ENCODE measurements around the gene SYT7.
A peak's percentile ranks its signal among the peaks of the same experiment; 100 is the strongest.

Gene SYT7

DNA sequence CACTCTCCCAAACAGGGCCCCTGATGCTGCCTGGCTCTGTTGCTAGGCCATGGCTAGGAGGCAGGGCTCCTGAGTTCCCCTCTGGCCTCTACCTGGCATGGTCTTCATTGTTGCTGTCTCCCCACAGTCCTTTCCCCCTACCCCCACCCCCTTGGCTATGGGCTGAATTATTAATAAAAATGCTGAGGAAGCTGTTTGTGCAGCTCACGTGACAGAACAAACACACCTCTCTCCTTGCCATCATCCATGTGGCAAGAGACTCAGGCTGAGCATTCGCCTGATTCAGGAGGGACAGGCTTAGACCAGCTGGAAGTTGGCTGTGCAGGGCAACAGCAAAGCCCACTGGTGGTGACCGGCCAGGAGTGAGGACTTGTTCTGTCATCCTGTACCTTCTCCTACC is 4.2 kb upstream of the SYT7 start:
- no peak for DNase-seq (ENCODE audit: low read depth in 2 of 2)

DNA sequence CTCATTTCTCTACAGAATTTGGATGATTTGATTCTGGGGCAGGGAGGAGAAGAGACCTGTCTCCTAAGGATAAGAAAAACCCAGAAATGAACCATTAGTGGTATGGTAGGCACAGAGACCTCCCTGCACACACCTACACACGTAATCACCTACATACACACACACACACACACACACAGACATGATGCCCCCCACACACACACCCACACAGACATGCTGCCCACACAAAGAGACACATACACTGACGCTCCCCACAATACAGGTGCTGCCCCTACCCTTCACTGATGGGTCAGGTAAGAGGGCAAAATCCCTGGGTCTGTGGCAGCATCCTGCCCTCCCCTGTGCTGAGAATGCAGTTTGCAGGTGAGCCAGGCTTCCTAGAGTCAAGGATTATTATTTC is 1.1 kb upstream of the SYT7 start:
- DNase-seq (ENCODE audit: low read depth in 2 of 2): no peak

DNA sequence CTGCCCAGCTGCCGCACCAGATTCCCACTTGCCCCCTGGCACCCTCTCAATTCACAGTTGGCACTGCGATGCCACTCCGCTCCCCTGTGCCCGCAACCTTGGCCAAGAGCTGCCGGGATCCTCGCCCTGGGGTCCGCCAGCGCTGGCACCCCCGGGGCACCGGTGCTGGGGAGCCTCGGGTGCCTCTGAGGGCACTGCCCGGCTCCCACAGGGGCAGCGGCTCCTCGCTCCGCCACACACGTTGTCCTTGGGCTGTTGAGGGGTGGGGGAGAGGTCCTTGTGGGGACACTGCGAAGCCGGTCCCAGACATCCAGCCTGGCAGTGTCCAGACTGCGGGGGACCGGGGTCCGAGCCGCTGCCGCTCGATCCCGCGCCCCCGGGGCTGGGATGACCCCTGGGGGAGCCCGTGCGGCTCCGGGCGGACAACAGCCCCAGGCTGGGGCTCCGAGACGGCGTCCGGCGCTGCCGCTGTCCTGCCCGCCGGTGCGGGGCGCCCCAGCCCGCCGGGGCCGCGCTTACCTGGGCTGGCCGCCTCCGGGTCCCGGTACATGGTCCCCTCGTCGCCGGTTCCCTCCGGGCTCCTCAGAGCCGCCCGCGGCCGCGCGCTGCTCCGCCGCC is 496 bp downstream of the SYT7 start:
- no peak for DNase-seq (ENCODE audit: low read depth in 2 of 2)

DNA sequence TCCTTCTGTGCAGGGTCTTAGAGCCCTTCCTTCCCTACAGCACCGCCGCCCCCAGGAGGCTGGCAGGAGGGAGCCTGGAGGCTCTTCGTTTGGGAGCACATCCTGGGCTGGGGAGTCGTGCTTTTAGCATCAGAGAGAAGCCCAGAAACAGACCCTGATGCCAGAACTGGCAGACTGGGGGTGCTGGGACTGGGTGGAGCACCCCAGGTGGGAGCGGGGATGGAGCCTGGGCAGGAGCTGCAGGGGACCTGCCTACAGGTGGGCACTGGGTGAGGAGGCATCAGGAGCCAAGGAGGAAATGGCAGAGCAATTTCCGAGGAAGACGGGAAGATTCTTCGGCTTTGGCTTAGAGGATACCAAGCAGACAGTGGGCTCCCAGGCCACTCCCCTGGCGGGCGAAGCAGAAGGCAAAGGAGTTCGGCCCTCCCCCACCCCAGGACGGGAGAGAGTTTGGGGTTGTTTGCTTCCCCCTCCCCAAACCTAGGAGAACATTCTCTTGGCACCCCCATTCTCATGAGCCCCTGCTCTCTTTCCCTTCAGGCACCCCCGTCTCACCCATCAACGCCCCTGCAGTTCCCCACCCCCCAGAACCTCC is 1.1 kb downstream of the SYT7 start:
- no peak for DNase-seq (ENCODE audit: low read depth in 2 of 2)

DNA sequence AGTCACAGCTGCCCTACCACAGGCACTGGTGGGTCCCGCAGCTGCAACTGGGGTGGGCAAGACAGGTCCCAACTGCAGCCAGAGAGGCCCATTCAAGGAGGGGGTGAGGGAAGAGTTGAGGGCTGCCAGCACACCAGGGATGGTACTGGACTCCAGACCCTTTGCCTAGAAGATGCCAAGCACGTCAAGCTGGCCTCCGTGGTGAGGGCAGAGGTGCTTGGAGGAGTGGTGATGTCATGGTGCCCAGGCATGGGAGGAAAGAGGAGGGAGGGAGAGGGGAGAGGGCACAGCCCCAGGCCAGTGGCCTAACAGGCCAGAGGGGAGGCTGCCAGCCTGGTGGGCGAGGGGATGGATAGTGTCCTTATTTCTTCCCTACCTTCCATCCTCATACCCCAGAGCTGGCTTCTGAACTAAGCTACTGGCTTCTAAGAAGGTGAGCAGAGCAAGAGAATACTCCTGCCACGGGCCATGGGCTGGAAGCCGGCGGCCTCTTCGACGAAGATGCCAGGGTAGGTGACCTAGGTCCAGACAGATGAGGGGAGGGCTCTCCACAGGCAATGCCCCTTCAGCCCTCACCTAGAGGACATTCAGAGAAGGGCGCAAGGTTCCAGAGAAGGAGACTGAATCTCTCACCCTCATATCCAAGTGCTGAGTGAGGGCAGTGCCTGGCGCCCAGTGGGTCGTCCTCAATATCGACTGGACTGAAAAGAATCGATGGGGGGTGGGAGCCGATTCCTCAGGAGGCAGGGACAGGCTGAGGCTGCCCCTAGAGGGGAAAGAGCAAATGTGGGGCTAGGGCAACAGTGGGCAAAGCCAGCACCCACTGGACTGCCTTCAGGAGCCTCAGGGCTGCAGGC is 1.8 kb downstream of the SYT7 start:
- no peak for DNase-seq (ENCODE audit: low read depth in 2 of 2)

DNA sequence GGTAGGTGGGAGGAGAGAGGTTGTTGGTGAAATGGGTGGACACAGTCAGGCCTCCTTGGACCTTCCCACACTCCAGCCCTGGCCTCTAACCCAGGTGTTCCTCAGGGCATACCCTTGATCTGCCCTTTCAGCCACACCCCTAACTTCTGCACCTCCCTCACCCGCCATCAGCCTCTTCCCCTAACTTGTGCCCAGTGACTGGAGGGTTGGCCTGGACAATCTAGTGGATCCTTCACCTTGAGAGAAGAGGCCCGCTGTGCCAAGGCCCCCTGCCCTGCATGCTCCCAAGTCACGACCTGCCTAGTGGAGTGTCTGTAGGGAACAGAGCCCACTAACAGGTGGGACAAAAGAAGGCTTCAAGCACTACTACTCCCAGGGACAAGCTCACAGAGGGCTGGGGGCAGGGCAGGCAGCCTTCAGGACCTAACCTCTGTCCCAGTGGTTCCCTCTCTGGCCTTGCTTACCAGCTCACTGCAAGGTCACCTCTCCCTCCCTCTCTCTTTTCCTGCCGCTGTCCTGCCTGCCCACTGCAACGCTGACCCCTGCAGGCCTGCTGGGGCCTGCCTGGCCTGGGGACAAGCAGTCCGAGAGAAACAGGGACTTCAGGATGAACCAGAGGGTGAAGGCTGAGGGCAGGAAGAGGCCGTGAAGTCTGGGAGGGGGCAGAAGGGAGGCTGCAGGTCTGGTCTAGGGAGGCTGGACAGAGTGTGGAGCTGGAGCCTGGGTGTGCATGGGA is 3.3 kb downstream of the SYT7 start:
- no peak for DNase-seq (ENCODE audit: low read depth in 2 of 2)

DNA sequence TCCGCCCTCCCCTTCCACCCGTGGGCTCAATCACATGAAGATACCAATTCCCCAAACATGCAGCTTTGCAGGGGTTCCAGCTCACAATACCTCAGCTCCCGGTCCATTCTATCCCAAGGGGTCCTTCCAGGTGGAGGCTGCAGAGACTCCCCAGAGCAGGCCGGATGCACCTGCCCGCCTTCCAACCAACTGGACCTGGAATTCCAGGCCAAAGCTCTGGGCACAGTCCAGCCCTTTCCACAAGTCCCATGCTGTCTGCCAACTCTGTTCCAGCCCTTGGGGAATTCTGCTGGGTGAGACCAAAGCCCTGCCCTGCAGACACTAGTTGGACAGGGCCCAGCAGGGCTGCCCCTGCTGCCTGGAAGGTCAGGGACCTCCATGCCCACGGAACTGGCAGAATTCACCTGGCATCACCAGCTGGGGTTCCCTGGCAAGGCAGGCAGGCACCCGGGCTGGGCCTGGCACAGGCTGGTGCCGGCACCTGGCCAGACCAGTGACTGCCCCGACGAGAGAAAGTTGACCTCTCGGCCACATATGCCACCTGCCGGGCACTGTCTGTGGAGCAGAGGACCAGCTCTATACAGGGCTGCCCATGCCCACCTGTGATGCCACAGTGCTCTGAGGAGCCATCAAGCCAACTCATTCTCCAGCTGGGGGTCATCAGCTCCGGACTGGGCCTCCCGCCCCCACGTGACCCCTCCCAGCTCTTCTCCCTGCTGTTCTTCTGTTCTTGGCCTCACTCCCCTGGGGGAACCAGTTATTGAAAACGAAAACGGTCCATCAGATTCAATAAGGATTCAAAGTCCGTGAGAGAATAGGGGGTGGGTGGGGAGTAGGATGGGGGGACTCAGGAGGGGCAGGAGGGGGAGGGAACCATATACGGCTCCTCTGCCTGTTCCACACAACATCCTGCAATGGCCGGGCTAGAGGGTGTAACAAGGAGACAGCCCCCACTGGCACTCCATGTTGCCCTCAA is 4.7 kb downstream of the SYT7 start:
- DNase-seq (ENCODE audit: low read depth in 2 of 2): no peak

DNA sequence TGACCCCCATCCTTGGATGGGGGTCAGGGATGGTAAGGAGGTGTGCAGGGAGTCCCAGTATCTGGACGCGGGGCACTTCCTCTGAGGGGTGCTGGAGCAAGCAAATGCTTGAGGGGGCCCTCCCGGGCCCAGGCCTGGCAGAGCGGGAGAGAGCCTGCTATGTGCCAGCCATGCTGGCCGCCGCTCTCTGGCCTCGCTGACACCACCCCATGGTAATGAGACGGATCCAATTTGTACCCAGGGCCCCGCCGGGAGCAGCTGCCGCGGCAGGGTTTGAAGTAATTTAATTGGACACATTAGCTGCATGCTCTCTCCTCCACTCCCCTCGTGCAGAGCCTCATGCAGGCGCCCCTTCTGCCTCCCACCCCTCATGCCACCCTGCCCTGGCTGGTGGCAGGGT is 6.3 kb downstream of the SYT7 start:
- no peak for DNase-seq (ENCODE audit: low read depth in 2 of 2)

DNA sequence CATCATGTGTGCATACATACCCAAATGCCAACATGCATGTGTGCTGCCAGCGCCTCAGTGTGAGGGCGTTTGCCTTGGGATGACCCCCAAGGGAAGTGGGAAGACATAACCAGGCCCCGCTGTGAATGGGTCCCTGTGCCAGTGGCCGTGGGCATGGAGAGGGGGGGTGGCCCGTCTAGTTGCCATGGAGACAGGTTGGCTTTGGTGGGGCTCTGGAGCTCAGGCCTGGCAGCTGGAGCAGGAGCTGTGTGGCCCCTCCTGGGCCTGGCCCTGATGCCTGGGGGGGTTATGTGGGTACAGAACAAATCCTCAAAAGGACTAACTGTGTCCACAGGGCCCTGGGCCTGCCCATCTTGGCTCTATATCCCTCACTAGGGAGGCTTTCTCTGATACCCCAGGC is 8.0 kb downstream of the SYT7 start:
- DNase-seq (ENCODE audit: low read depth in 2 of 2): no peak

DNA sequence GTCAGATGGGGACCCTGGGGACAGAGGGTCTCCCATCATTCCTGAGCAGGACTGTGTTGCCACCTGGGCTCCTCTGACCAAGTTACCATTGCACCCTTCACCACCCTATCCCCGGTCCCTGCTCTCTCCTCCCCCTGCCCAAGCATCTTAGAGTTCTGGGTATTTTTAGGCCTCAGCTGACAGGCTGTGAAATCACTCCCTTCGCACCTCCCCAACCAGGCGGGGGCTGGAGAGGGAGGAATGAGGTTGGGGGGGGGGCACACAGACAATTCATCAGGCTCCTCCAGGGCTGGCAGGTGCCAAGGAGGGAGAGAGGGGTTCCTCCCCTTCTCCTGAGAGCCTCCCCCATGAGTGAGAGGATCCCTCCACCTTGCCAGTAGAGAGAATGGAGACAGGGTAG is 9.0 kb downstream of the SYT7 start:
- DNase-seq (ENCODE audit: low read depth in 2 of 2): no peak

DNA sequence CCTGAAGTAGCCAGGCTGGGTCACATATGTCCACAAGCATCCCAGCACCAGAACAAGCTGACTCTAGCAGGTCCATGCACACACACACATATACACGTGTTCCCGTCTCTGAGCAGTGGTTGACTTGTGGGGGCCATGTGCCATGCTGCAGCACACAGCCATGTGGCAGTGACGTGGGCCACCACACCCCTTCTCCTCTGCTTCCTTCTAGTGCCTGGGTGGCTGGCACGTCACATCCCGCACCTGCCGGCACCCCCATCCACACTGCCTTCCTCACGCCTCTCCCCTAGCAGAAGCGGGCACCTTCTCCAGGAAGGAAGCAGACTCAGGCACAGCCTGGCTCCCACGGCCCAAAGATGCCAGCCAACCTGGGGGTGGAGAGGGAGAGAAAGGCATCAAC is 9.5 kb downstream of the SYT7 start:
- DNase-seq (ENCODE audit: low read depth in 2 of 2): no peak

DNA sequence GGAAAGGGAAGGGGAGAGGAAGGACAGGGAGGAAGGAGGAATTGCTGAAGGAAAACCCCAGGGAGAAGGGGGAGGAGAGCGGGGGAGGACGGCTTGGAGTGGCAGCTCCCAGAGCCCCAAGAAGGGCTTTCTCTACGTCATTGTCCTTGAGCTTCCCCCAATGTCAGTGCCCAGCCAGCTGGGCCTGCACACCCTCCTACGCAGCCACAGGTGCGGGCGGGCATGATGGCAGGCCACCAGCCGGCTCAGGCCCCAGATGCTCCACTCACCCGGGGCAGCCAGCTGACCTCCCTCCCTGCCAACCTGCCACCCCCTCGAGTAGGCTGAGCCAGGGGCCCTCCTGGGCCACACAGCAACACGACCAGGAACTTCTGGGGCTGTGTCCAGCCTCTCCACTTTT is 11.2 kb downstream of the SYT7 start:
- no peak for DNase-seq (ENCODE audit: low read depth in 2 of 2)

DNA sequence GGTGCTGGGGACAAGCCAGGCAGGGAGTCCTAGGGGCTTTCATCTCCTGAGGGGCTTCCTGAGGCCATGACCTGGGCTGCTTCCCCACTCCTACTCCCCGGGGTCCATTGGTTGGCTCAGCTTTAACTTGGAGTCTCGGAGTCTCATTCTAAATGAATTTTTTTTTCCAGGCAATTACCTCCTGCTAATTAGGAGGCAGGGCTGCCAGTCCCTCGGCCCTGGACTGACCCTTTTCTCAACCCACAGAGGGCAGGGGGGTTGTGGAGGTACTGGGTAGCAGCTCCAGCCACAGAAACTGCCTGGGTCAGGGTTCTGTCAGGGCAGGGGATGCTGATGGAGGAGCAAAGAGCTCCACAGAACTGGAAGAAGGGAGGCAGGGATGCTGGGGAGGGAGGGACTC is 11.9 kb downstream of the SYT7 start:
- no peak for DNase-seq (ENCODE audit: low read depth in 2 of 2)

DNA sequence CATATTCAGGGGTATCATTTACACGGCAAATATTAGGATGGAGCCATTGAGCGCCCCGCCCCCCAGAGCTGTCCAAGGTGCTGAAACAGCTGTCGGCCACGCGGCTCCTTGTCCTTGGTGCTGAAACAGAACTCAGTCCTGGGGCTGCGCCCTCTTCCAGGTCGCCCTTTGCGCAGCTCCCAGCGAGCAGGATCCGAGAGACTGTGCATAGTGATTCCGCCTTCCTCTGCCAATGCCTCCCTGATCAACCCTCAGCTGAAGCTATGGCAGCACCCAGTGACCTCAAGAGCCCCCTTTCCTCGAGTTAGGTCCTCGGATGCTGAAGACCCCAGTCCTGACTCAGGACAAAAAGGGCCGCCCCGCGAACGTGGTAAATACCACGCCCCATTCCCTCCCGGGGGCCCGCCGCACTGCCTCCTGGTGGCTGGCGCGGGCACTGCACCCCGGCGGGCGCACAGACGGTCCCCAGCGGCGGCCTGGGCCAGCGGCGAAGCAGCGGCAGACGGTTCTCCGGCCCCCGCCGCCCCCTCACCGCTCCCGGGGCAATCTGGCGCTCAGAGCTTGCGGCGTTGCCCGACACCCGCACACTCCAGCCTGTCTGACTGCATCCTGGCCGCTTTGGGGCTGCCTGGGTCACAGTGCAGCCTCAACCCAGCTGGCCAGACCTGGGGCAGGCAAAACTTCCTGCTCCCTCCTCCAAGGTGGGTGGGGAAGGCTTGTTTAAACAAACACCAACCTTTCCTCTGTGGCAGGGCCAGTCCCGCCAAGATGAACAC is 13.4 kb downstream of the SYT7 start:
- DNase-seq (ENCODE audit: low read depth in 2 of 2): peak; percentile 30 to 61

DNA sequence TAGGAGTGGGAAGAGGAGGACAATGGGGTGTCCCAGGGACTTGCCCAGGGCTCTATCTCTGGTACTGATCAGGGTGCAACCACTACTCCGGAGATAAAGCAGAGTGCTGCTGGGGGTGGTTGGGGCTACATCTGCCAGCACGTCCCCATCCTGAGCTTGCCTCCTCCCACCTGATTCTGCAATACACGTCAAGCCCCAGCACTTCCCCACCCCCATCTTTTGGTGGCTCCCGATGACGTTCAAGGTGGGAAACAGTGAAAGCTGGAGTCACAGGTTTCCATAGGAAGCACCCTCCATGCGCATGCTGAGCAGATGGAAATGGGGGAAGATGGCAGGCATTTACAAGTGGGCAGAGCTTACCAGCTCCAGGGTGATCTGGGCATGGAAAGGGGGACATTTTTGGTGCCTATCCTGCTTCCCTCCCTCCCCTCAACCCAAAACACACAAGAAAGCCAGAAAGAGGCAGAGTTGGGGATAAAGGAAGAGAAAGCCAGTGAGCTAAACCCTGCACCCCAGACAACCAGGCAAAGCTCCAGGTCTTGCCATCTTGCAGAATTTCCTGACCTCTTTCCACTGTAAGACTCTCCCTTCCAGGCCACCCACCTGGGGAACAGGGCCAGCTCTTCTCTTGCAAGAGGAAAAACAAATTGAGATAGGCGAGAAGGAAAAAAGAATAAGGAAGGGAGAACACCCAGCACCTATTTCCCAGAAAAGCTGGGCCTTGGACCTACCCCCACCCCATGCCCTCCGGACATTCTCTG is 15.8 kb downstream of the SYT7 start:
- DNase-seq (ENCODE audit: low read depth in 2 of 2): no peak

DNA sequence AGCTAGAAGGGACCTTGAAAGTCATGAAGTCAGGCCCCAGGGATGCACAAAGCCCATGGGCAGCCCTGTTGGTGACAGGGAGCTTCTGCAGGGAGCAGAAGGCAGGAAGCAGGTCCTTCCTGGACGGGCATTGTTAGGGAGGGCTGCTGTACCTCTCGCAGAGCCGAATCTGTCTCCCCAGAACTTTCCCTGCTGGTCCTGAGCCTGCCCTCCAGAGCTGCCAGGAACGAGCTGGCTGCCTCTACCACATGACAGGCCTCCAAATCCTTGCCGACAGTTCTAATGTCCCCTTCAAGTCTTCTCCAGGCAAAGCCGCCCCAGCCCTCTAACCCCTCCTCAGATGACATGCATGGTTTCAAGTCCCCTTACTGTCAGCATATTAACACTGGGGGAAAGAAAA is 20.1 kb downstream of the SYT7 start:
- DNase-seq (ENCODE audit: low read depth in 2 of 2): no peak

DNA sequence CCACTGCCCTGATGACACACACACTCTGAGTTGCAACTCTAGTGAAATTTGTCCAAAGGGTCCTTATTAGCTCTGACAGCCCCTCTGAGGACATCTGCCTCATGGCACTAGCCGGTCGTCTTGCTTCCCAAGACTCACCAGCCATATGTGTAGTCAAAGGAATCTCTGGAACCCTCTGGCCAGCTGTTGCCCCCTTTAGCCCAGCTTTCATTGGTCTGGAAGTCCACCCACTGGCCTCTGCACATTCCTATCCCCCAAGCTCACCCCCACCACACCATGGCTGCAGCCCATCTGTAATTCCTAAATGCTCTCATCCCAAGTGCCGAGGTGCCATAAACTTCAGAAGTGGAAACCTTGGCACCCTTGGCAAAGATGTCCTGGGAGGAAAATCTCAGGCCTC is 24.3 kb downstream of the SYT7 start:
- no peak for DNase-seq (ENCODE audit: low read depth in 2 of 2)

DNA sequence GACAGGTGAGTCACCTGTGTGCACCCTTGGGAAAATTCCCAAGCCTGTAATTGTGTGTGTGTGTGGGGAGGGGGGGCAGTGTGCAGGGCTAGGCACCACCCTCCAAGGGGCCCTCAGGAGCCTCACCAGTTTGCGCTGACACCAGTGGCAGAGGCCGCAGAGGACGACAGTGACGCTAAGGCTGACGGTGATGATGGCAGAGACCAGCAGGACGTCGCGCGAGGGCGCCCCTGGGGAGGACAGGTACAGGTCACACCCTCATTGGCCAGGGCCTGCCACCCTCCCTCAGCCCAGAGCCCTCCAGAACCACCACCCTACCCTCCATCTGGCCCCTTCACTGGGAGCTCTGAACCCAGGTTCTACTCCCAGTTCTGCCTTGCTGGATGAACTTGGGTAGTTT is 24.9 kb downstream of the SYT7 start:
- DNase-seq (ENCODE audit: low read depth in 2 of 2): no peak

DNA sequence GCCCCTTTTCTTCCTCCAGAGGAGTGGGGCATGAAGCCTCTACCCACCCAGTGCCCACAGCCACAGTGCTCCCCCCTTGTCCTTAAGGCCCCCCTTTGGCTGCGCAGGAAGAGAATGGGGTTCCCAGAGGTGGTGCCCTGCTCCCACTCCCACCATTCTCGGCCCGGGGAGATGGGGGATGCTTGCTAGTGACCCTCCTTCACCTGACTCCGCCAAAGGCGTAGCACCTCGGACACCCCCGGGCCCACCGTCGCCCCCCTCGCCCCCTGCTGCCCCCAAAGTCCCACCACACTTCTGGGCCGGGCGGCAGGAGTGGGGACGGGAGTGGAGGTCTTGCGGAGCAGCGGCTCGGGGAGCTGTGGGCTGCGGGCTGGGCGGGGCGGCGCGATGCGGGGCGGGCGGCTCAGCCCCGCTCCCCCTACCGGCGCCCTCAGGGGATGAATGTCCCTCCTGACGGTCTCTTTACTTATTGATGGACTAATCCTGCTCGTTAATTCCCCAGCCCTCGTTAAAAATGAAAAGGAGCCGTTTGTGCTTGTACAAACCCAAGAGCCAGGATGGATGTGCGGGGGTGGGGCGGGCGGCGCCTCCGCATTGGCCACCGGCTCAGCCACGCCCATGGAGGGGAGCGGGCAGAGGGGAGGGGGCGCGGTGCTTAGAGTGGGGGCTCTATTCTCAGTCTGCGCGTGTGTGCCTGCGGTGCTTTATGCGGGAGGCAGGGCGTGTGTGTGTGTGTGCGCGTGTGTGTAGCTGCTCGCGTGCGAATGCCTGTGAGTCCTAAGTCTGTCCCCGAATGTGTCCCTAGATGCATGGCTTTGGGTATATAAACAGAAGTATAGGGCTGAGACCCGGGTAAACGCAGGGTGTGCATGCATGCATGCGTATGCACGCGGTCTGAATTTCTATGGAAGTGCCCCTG is 25.6 kb downstream of the SYT7 start:
- DNase-seq (ENCODE audit: low read depth in 2 of 2): no peak

Data from stimulated activated CD8-positive, alpha-beta memory T cell treated with anti-CD3 and anti-CD28 coated beads, Interleukin-2, amount 100 ng/mL, for 1 hour (primary cell).